ENCODE measurements around the gene APH1B.
A peak's percentile ranks its signal among the peaks of the same experiment; 100 is the strongest.

The APH1B gene

DNA sequence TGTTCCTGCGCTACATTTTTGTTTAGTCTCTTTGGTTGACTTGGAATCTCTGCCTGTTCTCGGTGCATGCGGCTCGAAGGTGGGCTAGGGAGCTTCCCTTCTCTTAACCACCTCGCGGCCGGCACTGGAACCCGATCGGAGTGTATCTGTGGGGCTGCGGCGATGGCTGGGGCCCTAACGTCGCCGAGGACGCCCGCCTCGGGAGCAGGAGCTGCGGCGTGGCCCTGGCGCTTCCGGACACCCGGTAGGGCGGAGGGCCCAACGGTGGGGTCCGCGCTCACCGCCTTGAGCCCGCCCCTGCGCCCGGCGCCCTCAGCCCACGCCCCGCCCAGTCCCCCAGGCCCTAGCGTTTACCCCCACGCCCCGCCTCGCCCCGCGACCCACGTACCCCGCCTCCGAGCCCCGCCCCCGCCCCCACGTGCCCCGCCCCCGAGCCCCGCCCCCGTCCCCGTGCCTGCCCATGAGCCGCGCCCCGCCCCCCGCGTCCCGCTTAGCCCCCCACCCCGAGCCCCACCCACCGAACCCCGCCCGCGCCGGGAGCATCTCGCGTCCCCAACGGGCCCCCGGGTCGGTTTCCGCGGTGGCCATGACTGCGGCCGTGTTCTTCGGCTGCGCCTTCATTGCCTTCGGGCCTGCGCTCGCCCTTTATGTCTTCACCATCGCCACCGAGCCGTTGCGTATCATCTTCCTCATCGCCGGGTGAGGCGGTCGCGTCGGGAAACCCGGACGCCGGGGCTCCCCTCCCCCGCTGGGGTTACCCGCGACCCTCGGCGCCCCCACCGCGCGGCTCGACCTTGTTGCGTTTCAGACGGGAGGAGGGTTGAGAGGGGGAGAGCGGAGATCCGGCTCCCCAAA, at the start of gene APH1B:
Gene APH1B (plus strand): TSS at position 568 of the 855 bp plus-strand sequence. CDS start 19 bp downstream, at position 587.
- TF ChIP-seq YY1 (IDR thresholded peaks at IDR 0.05; ENCODE audit: low read depth) (peak; percentile 53; the same call in 1 of the 2 replicates), MAX (IDR thresholded peaks at IDR 0.05) (peak; percentile 77), ZBTB7A (IDR thresholded peaks at IDR 0.05; ENCODE audit: low read depth) (0 out of 2 replicates have a peak, but pooled peaks have one; percentile 10), EGR1 (IDR thresholded peaks at IDR 0.05) (no peak)

GRCh38 chr15:63227689-63228088, 49.7 kb upstream of the APH1B start:
- no peak for TF ChIP-seq REST (IDR thresholded peaks at IDR 0.05; ENCODE audit: low read depth)

- TF ChIP-seq FOXM1 (IDR thresholded peaks at IDR 0.05; ENCODE audit: borderline replicate concordance, low read depth) = no peak
- TF ChIP-seq TAF1 (IDR thresholded peaks at IDR 0.05; ENCODE audit: low read depth) = no peak
- TF ChIP-seq REST (IDR thresholded peaks at IDR 0.05; ENCODE audit: low read depth) = no peak
- no peak for TF ChIP-seq ZBTB7A (IDR thresholded peaks at IDR 0.05; ENCODE audit: low read depth)
- TF ChIP-seq NFIC (IDR thresholded peaks at IDR 0.05) = no peak
These were observed 46.2 kb upstream of the APH1B start for GRCh38 chr15:63231206-63231605.

DNA sequence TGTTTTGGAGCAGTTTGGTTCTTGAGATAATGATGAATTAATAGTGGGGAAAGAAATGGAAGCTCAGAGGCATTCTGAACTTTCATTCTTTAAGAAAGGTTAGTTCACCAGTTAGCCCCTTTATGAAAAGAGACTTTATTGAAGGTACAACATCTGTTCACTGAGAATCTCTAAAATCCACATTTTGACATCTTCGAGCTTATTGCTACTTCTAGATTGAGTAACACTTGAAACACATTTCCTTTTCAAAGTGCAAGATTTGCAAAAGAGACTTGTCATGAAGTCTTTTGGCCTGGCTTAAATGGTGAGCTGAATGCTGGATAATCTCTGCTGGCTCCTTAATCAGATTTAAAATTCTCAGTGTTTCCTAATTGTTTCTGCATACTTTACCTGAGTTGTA, 45.7 kb upstream of the APH1B start:
- TF ChIP-seq TAF1 (IDR thresholded peaks at IDR 0.05; ENCODE audit: low read depth) (no peak), EP300 (IDR thresholded peaks at IDR 0.05; ENCODE audit: borderline replicate concordance) (no peak), NFIC (IDR thresholded peaks at IDR 0.05) (no peak), FOXM1 (IDR thresholded peaks at IDR 0.05; ENCODE audit: borderline replicate concordance, low read depth) (no peak), YY1 (IDR thresholded peaks at IDR 0.05; ENCODE audit: low read depth) (no peak), REST (IDR thresholded peaks at IDR 0.05; ENCODE audit: low read depth) (no peak), EGR1 (IDR thresholded peaks at IDR 0.05) (no peak), TEAD4 (IDR thresholded peaks at IDR 0.05) (no peak), TCF12 (IDR thresholded peaks at IDR 0.05; ENCODE audit: low read depth) (no peak), MAX (IDR thresholded peaks at IDR 0.05) (no peak), CEBPB (IDR thresholded peaks at IDR 0.05) (no peak), ZBTB7A (IDR thresholded peaks at IDR 0.05; ENCODE audit: low read depth) (no peak), RAD21 (IDR thresholded peaks at IDR 0.05; ENCODE audit: low read depth) (no peak), CREB1 (IDR thresholded peaks at IDR 0.05; ENCODE audit: low read depth) (no peak)
- TF ChIP-seq, protein P1, sequence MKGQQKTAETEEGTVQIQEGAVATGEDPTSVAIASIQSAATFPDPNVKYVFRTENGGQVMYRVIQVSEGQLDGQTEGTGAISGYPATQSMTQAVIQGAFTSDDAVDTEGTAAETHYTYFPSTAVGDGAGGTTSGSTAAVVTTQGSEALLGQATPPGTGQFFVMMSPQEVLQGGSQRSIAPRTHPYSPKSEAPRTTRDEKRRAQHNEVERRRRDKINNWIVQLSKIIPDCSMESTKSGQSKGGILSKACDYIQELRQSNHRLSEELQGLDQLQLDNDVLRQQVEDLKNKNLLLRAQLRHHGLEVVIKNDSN (IDR thresholded peaks at IDR 0.05) = no peak

DNA sequence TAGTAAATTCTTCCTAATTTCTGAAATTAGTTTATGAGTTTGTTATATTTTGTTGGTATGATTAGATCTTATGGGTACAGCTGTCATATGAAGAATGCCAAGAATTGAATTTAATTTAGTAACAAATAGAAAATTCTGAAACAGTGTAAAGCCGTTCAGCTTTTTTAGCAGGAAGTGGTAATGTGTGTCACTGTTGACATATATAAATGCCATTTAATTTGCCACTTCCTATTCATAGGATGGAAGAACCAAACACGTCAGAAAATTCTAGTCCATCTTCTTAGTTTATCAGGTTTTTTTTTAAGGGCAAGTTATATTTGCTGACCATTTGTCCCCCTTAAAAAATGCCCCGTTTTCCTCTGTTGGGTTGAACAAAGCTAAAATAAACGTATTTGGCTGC, 45.0 kb upstream of the APH1B start:
- TF ChIP-seq YY1 (IDR thresholded peaks at IDR 0.05; ENCODE audit: low read depth) (no peak), NFIC (IDR thresholded peaks at IDR 0.05) (no peak), REST (IDR thresholded peaks at IDR 0.05; ENCODE audit: low read depth) (no peak), FOXM1 (IDR thresholded peaks at IDR 0.05; ENCODE audit: borderline replicate concordance, low read depth) (no peak), EGR1 (IDR thresholded peaks at IDR 0.05) (no peak), EP300 (IDR thresholded peaks at IDR 0.05; ENCODE audit: borderline replicate concordance) (no peak), RAD21 (IDR thresholded peaks at IDR 0.05; ENCODE audit: low read depth) (no peak), TAF1 (IDR thresholded peaks at IDR 0.05; ENCODE audit: low read depth) (no peak), CREB1 (IDR thresholded peaks at IDR 0.05; ENCODE audit: low read depth) (no peak), MAX (IDR thresholded peaks at IDR 0.05) (no peak), TCF12 (IDR thresholded peaks at IDR 0.05; ENCODE audit: low read depth) (no peak), ZBTB7A (IDR thresholded peaks at IDR 0.05; ENCODE audit: low read depth) (no peak), TEAD4 (IDR thresholded peaks at IDR 0.05) (no peak), CEBPB (IDR thresholded peaks at IDR 0.05) (no peak)
- TF ChIP-seq, protein P1 (IDR thresholded peaks at IDR 0.05) = no peak

Data from Ishikawa (cell line).